DOHH2 (cell line): ENCODE measurements around the gene BCAP31.

Experiments
- CTCF ChIP-seq: fragments of 200-600 bp; sonication (generic); IDR thresholded peaks from one replicate; pipeline ENCODE4 v1.5.1; 2014; ENCODE audit warnings: antibody characterized with exemption, mild to moderate bottlenecking, low read depth, low read length; ENCODE audit not compliant: poor library complexity, severe bottlenecking
- EZH2phosphoT487 ChIP-seq: fragments of 200-600 bp; sonication (generic); IDR thresholded peaks from 2 replicates; pipeline ENCODE4 v1.6.1; 2017; ENCODE audit warnings: borderline replicate concordance, mild to moderate bottlenecking, antibody characterized with exemption, low read length, moderate library complexity, mixed read lengths

GRCh38 chrX:153686711-153687110, 37.5 kb downstream of the BCAP31 start:
- TF ChIP-seq EZH2phosphoT487 (no peak), CTCF (no peak)
